ENCODE results near the gene ADARB2. TPM values are rescaled to one million over a fixed set of nuclear protein-coding genes. Genes with fewer than 3 reads are reported as not detected.
"Not testable (repeated sequence)": the region's sequence is repeated elsewhere in the genome, so short reads cannot be mapped to it uniquely, and the experiment has no call there.

Gene ADARB2
- total and polyA plus RNA-seq, 3 donors from 2014 or later: 8.5 to 13.0 (median 10.4) TPM

- H3K27me3 ChIP-seq: no peaks in the 10 kb centered on the region
- 84 to 85% methylated on average over 4 to 17 of the region's 17 CpGs for WGBS, 2 donors
Measured at GRCh38 chr10:1344846-1345245, 392.5 kb downstream of the ADARB2 start.

GRCh38 chr10:1344408-1344807 is 392.9 kb downstream of the ADARB2 start:
- no peaks in the 10 kb centered on the region for H3K27me3 ChIP-seq
- H3K4me1 ChIP-seq: no peaks in the 10 kb centered on the region
- H3K9me3 ChIP-seq: no peaks in the 10 kb centered on the region
- WGBS, 2 donors: 94 to 96% methylated on average over 9 to 13 of the region's 13 CpGs
- intact Hi-C loops (cut with DNase I; ENCODE audit: low total_unique reads): no loop called here
- TF ChIP-seq CTCF (IDR thresholded peaks at IDR 0.05): no peak
- no peak for TF ChIP-seq POLR2A (IDR thresholded peaks at IDR 0.05)
- no peak overlapping the region for H3K27ac ChIP-seq
- H3K4me3 ChIP-seq: no peak overlapping the region
- no peak for DNase-seq
- H3K36me3 ChIP-seq (ENCODE audit: low read depth, missing control alignments): no peaks in the 10 kb centered on the region

More at GRCh38 chr10:1344846-1345245, 392.5 kb downstream of the ADARB2 start:
- Histone ChIP-seq H3K27ac (no peak overlapping the region), H3K4me3 (no peak overlapping the region), H3K4me1 (no peaks in the 10 kb centered on the region), H3K9me3 (no peaks in the 10 kb centered on the region), H3K36me3 (ENCODE audit: low read depth, missing control alignments) (no peaks in the 10 kb centered on the region)
- TF ChIP-seq CTCF (IDR thresholded peaks at IDR 0.05) (no peak), POLR2A (IDR thresholded peaks at IDR 0.05) (no peak)
- no peak for DNase-seq
- intact Hi-C loops (cut with DNase I; ENCODE audit: low total_unique reads): no loop called here

- 69 to 78% methylated on average over 5 of the region's 5 CpGs for WGBS, 2 donors
- Histone ChIP-seq H3K36me3 (ENCODE audit: low read depth, missing control alignments) (no peaks in the 10 kb centered on the region), H3K4me3 (no peak overlapping the region), H3K4me1 (no peaks in the 10 kb centered on the region), H3K9me3 (no peaks in the 10 kb centered on the region), H3K27me3 (no peaks in the 10 kb centered on the region), H3K27ac (no peak overlapping the region)
- intact Hi-C loops (cut with DNase I; ENCODE audit: low total_unique reads): no loop called here
- TF ChIP-seq CTCF (IDR thresholded peaks at IDR 0.05) (no peak), POLR2A (IDR thresholded peaks at IDR 0.05) (no peak)
- DNase-seq: no peak
Measured at GRCh38 chr10:1343176-1343575, 394.1 kb downstream of the ADARB2 start.

GRCh38 chr10:1341052-1341451 is 396.3 kb downstream of the ADARB2 start:
- H3K4me3 ChIP-seq; DNase-seq; H3K4me1 ChIP-seq; H3K27me3 ChIP-seq; H3K9me3 ChIP-seq; intact Hi-C loops (cut with DNase I; ENCODE audit: low total_unique reads); H3K36me3 ChIP-seq (ENCODE audit: low read depth, missing control alignments); H3K27ac ChIP-seq: not testable (repeated sequence)
- WGBS, 2 donors: 72 to 88% methylated on average over 10 to 14 of the region's 14 CpGs

- intact Hi-C loops (cut with DNase I; ENCODE audit: low total_unique reads): no loop called here
- TF ChIP-seq CTCF (IDR thresholded peaks at IDR 0.05) (no peak), POLR2A (IDR thresholded peaks at IDR 0.05) (no peak)
- WGBS, 2 donors: 46 to 75% methylated on average over 6 of the region's 6 CpGs
Measured at GRCh38 chr10:1339396-1339795, 397.9 kb downstream of the ADARB2 start.

More at GRCh38 chr10:1339396-1339795, 397.9 kb downstream of the ADARB2 start:
- H3K4me1 ChIP-seq: no peaks in the 10 kb centered on the region
- no peaks in the 10 kb centered on the region for H3K27me3 ChIP-seq
- no peaks in the 10 kb centered on the region for H3K36me3 ChIP-seq (ENCODE audit: low read depth, missing control alignments)
- H3K27ac ChIP-seq: no peak overlapping the region
- no peaks in the 10 kb centered on the region for H3K9me3 ChIP-seq
- H3K4me3 ChIP-seq: no peak overlapping the region
- no peak for DNase-seq

Measured in testis (tissue), 3 donors.